HepG2 (cell line): Measurements from ENCODE around the gene CALM1. TPM values are rescaled to one million over a fixed set of nuclear protein-coding genes. Genes with fewer than 3 reads are reported as not detected.

ENCODE experiments used
- AHDC1 ChIP-seq: sonication (generic); formaldehyde crosslinking; IDR thresholded peaks from 2 replicates; pipeline ENCODE4 v1.5.1; 2020; ENCODE audit warnings: mild to moderate bottlenecking, missing genetic modification reagents, borderline replicate concordance
- CENPX ChIP-seq: sonication (generic); formaldehyde crosslinking; IDR thresholded peaks from 2 replicates; pipeline ENCODE4 v1.9.0; 2021; ENCODE audit warnings: mild to moderate bottlenecking, missing genetic modification reagents, moderate library complexity
- CREM ChIP-seq, 2 experiments: sonication (generic) in 1 of 2; formaldehyde crosslinking in 1 of 2; IDR thresholded peaks; 2 replicates each; pipeline versions ENCODE4 v1.4.0 to v1.6.1; 2016 to 2020; ENCODE audit warnings: antibody characterized with exemption in 1 of 2, mild to moderate bottlenecking in 1 of 2, missing genetic modification reagents in 1 of 2
- HMG20A ChIP-seq: IDR thresholded peaks from 2 replicates; pipeline ENCODE4 v1.6.1; 2016; ENCODE audit warnings: borderline replicate concordance
- HMG20B ChIP-seq: conservative IDR thresholded peaks from 2 replicates; pipeline ENCODE4 v1.6.1; 2016; ENCODE audit warnings: missing genetic modification reagents, missing compliant biosample characterization
- SATB2 ChIP-seq: sonication (generic); formaldehyde crosslinking; IDR thresholded peaks from 2 replicates; pipeline ENCODE4 v1.5.0; 2020; ENCODE audit warnings: missing genetic modification reagents
- TAF15 ChIP-seq: fragments of 200-400 bp; formaldehyde crosslinking; IDR thresholded peaks from one replicate; pipeline ENCODE4 v1.6.1; 2018; ENCODE audit warnings: mild to moderate bottlenecking, low read depth, low read length; ENCODE audit not compliant: poor library complexity, severe bottlenecking
- TFE3 ChIP-seq: IDR thresholded peaks from 2 replicates; pipeline ENCODE4 v1.6.1; 2016
- ZBTB1 ChIP-seq: sonication (generic); formaldehyde crosslinking; IDR thresholded peaks from 2 replicates; pipeline ENCODE4 v1.4.0; 2020; ENCODE audit warnings: missing genetic modification reagents, borderline replicate concordance
- ZBTB7A ChIP-seq: sonication (generic); formaldehyde crosslinking; IDR thresholded peaks from 2 replicates; pipeline ENCODE4 v1.8.0; 2022; ENCODE audit warnings: mild to moderate bottlenecking, missing genetic modification reagents
- ZC3H4 ChIP-seq: sonication (generic); formaldehyde crosslinking; IDR thresholded peaks from 2 replicates; pipeline ENCODE4 v1.4.0; 2020; ENCODE audit warnings: missing genetic modification reagents, borderline replicate concordance
- ZHX1 ChIP-seq: sonication (generic); formaldehyde crosslinking; IDR thresholded peaks from 2 replicates; pipeline ENCODE4 v1.8.1; 2022; ENCODE audit warnings: low read depth, mild to moderate bottlenecking, missing genetic modification reagents
- ZNF790 ChIP-seq: sonication (generic); formaldehyde crosslinking; IDR thresholded peaks from 2 replicates; pipeline ENCODE4 v1.8.0; 2022; ENCODE audit warnings: missing genetic modification reagents, mild to moderate bottlenecking, borderline replicate concordance
- ZNF800 ChIP-seq: sonication (generic); formaldehyde crosslinking; IDR thresholded peaks from 2 replicates; pipeline ENCODE4 v1.4.0; 2020; ENCODE audit warnings: missing genetic modification reagents
- ZNF850 ChIP-seq: sonication (generic); formaldehyde crosslinking; conservative IDR thresholded peaks from 2 replicates; pipeline ENCODE4 v1.9.0; 2021; ENCODE audit warnings: mild to moderate bottlenecking, missing genetic modification reagents
- ZSCAN31 ChIP-seq: sonication (generic); formaldehyde crosslinking; IDR thresholded peaks from 2 replicates; pipeline ENCODE4 v1.5.0; 2020; ENCODE audit warnings: low read depth, mild to moderate bottlenecking, missing genetic modification reagents
- polyA plus RNA-seq, 8 experiments: library from polyadenylated mRNA; depleted of rRNA in 3 of 8; stranded (reverse) in 7 of 8; unstranded in 1 of 8; fragments of >200 nt; fragmentation: Illumina TruSeq in 4 of 8; extraction: Trizol in 4 of 8; gene quantifications; 2 replicates each; pipeline versions ENCODE4 v1.2.1 to v1.2.3, GENCODE V29; 2011 to 2016; ENCODE audit warnings: low read depth in 4 of 8, missing spikeins in 1 of 8, mixed read lengths in 1 of 8; ENCODE audit not compliant: insufficient read depth in 1 of 8
- total RNA-seq, 5 experiments: library from RNA; depleted of rRNA; stranded (reverse); fragments of >200 nt; fragmentation: Illumina TruSeq; extraction: Trizol; gene quantifications; 2 replicates each; pipeline ENCODE4 v1.2.3, GENCODE V29; 2016; ENCODE audit warnings: low read depth in 1 of 5

CALM1 gene
- total and polyA plus RNA-seq, 2 of the 13 experiments (the other 11 are each of a cell fraction or from before 2014, with no cell fraction given), result 110 to 238 TPM

- TF ChIP-seq ZHX1 (CRISPR knock-in tag), result no peak
- TF ChIP-seq SATB2 (CRISPR knock-in tag), result no peak
- TF ChIP-seq ZSCAN31 (CRISPR knock-in tag), result no peak
- TF ChIP-seq HMG20A (CRISPR knock-in tag), result no peak
- no peak for TF ChIP-seq ZC3H4 (CRISPR knock-in tag)
- 0 out of 2 replicates have a peak, but pooled peaks have one; percentile 46 for TF ChIP-seq ZNF800 (CRISPR knock-in tag)
- no peak for TF ChIP-seq CREM (IDR thresholded peaks at IDR 0.05)
- TF ChIP-seq CREM (CRISPR knock-in tag; IDR thresholded peaks at IDR 0.05), result no peak
- no peak for TF ChIP-seq ZBTB1
- no peak for TF ChIP-seq CENPX (CRISPR knock-in tag)
- peak; percentile 22; the same call in 1 of the 2 replicates for TF ChIP-seq ZNF850 (CRISPR knock-in tag)
- no peak; the same call in 1 of the 2 replicates for TF ChIP-seq ZBTB7A (CRISPR knock-in tag)
- no peak for TF ChIP-seq HMG20B (CRISPR knock-in tag)
- no peak for TF ChIP-seq TFE3 (CRISPR knock-in tag)
- TF ChIP-seq ZNF790 (CRISPR knock-in tag), result 0 out of 2 replicates have a peak, but pooled peaks have one; percentile 5
- no peak for TF ChIP-seq AHDC1 (CRISPR knock-in tag)
- no peak for TF ChIP-seq TAF15
These were observed 12.9 kb upstream of the CALM1 start (continued) for GRCh38 chr14:90383731-90384542.
